Epidermal melanocyte (primary cell): Measurements from ENCODE around the gene USP1.

Experiments
- DNase-seq: peaks from one replicate; pipeline ENCODE4 v3.0.0; 2011; ENCODE audit warnings: low spot score; ENCODE audit not compliant: insufficient read length

The USP1 gene

DNA sequence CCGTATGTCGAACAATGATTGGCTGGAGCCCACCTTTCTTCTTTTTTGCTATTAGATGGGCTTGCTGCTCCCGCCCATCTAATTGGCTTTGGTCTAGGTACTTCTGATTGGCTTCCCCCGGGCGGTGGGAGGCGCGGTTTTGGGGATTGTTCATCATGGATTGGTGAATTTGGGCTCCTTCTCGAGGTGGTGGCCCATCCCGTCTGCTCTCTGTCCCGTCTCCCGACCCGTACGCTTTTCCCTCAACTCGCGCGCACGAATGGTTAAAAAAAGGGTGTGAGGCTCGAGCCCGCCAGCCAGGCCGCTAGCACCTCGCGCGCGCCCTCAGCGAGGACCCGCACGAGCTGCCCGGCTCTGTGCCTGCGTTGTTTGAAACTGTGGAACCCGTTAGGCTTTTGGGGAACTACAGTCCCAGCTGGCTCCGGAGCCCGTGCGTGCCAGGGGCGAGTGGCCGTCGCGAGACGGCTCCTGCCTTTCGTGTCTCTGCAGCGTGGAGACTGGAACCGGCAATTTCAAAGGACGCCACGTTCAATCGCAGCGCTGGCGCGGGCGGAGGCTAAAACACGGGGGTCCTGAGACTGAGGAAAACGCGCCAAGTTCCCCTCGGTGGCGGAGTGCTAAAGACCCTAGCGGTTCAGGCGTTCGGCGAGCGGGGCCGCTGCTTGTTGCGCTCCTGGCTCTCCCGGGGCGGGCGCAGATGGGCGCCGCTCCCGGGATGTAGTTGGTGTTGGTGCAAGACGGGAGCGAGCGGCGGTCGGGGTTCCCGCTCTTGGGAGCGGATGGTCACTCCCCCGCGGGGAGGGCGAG lies at the start of gene USP1:
Gene USP1, plus strand, starts transcription at position 584 of the 807 bp plus-strand sequence. CDS start 2,819 bp downstream, outside the sequence.
- peak; percentile 88 for DNase-seq

GRCh38 chr1:62389531-62389930 lies 47.3 kb upstream of the USP1 start:
- no peak for DNase-seq

DNA sequence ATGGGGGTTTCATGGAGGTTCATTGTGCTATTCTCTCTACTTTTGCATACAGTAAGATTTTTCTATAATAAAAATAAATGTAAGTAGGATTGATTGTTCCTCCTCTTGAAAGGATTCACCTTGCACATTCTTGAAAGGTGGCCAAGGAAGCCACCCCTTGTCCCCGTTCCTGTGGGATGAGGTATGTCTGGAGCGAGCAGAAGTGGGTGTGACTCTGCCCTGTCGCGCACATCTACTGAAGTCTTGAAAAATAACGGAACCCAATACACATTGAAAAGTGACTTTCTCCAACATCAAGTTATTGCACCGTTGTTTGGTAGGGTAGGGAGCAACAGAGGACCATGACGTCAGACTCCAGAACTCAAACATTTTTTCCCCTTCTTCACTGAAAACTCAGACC lies 46.8 kb upstream of the USP1 start:
- no peak for DNase-seq

DNA sequence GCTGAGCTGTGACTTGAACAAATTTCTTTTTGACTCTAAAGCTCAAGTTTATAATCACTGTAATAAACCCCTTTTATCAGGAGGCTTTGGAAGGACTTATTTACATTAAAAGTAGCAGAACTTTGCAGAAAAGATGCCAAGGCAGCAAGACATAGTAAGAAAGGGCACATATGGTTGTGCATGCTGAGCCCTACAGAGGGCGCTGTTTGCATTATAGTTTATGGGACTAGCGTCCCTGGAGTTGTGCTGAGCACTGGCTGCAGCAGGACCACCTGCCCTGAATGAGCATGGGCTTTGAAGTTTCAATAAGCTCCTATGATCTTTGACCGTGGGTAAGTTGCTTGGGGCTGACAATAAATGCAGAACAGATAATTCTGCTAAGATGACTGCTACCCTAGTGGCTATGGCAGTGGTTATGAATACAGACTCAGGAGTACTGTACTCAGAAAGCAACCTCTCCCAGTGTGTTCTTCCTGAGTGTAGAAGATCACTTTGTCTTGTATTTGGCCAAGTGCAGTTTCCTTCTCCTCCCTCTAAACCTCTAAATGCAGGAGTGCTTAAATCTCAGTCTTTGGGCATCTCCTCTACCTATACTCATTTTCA lies 45.4 kb upstream of the USP1 start:
- DNase-seq: no peak

DNA sequence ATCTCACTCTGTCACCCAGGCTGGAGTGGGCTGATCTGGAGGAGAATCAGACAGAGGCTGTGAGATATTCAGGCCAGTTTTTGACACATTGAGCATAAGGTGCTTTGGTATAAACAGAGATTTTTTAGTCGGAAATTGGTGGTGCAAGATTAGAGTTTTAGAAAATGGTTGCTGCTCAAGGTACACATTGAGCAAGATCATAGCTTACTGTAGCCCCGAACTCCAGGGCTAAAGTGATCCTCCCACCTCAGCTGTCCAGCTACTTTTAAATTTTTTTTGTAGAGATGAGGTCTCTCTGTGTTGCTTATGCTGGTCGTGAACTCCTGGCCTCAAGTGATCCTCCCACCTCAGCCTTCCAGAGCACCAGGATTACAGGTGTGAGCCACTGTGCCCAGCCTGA lies 43.9 kb upstream of the USP1 start:
- no peak for DNase-seq

DNA sequence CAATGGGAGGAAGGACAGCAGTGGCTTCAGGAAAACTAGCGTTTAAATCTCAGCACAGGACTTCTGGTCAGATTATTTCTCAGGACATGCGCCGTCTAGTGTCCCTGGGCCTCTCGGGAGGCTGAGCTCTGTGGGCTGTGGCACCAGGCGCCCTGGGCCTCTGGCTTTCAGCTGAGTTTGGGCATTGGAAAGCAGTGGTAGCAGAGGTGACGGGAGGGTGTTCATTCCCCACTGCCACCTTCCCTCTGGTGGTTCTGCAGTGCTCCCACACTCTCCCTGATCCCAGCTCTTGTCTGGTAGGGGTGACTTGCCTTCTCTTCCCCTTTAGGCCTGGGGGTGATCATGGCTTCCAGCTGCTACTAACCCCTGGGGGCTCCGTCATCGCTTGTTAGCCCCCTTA lies 42.2 kb upstream of the USP1 start:
- no peak for DNase-seq

- DNase-seq: no peak
These were observed 41.6 kb upstream of the USP1 start for GRCh38 chr1:62395291-62395690.

DNA sequence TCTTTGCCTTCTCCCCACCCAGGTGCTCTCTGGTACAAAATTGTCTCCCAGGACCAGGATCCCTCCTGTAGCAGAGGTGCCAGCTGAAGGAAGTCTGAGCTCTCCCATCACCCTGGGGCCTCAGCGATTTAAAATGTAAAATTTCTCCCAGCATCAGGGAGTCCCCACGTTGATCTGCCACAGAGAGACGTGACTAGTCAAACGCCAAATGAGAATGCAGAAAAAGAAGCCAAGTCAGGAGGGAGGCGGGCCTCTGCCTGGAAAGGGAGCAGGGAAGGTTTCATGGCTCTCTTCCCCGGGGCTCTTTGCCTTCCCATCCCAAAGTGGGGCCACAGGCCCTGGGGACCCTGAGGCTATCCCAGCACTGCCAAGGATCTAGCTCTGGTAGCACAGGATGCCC lies 40.0 kb upstream of the USP1 start:
- no peak for DNase-seq

DNA sequence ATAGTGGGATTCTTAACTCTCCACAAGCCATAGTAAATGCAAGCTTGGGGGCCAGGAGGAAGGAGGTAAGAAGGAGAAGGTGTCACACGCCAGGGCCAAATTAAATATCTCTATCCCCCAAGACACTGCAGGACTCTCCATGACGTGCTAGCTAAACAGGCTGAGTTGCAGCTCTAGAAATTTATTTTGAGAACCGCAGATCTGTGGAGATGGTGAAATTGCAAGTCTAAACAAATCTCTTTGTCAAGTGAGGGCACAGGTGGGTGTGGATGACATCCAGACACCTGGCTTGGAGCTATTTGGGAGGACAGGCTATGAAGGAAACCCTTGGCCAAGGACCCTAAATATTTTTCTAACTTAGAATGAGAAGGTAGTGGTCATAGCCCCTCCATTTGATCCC lies 39.5 kb upstream of the USP1 start:
- DNase-seq: no peak

- no peak for DNase-seq
These were observed 38.5 kb upstream of the USP1 start for GRCh38 chr1:62398377-62398776.

- DNase-seq: no peak
These were observed 35.7 kb upstream of the USP1 start for GRCh38 chr1:62401034-62401760.

GRCh38 chr1:62405247-62405646 lies 31.6 kb upstream of the USP1 start:
- DNase-seq: no peak

DNA sequence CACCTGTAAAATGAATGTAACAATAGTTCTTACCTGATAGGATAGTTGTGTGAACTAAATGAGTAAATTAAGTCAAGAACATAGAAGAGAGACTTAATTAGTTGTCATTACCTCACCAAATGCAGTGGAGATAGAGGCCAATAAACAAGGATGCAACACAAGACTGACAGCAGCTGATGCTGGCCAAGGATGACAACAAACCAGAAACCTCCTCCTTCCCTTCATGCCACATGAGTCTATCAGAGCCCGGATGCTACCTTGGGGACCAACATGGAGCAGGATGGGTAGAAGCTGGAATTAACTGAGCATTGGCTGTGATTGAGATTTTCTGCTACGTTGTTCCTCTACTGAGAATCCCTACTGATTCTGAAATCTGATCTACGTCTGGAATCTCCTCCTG lies 30.3 kb upstream of the USP1 start:
- no peak for DNase-seq

DNA sequence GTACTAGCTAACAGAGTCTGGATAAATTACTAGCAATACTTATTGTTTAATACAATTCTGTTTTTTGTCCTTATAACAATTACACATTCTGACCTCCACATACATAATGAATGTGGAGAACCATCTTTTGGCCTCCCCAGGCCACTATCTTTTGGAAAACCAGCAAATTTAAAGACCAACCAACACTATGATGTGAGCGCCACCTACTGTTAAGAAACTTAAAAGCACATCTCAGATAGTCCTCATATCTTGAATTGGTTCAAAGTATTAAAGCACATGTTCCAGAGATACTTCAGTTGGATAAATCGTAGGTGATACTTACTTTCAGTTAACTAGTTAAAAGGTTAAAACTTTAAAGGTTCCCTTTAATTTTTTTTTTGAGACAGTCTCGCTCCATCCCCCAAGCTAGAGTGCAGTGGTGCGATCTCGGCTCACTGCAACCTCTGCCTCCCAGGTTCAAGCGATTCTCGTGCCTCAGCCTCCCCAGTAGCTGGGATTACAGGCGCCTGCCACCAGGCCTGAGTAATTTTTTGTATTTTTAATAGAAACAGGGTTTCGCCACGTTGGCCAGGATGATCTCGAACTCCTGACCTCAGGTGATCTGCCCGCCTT lies 29.3 kb upstream of the USP1 start:
- DNase-seq: peak; percentile 51

DNA sequence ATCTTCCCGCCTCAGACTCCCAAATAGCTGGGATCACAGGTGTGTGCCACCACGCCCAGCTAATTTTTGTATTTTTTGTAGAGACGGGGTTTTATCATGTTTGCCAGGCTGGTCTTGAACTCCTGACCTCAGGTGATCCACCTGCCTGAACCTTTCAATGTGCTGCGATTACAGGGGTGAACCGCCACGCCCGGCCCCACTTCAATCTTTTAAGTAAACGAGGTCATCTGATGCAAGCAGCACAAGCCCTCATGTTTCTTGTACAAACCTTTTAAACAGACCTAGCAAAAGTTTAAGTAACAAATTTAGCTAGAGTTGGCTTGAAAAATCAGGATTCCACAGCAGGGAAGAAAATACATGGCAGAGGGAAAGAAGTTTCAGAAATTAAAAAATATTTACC lies 21.2 kb upstream of the USP1 start:
- no peak for DNase-seq

- DNase-seq: no peak
These were observed 19.4 kb upstream of the USP1 start for GRCh38 chr1:62417351-62417999.

DNA sequence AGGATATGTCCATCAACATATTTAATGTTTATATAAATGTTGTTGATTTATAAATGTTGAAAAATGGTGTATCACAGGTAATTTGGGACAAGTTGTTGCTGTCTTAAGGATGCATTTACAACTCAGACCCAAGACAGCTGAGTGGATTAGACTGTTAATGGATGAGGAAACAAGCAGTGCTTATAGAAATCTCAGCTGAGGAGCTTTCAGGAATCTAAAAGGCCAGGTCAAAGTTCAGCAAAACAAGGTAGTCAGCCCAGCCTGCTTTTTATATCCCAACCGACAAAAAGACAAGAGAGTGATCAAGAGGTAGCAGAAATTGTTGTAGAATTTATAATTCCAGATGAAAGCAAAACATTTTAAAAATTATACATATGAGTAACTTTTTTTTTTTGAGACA lies 16.6 kb upstream of the USP1 start:
- DNase-seq: no peak

GRCh38 chr1:62423580-62424242 lies 13.1 kb upstream of the USP1 start:
- no peak for DNase-seq

- DNase-seq: no peak
These were observed 12.4 kb upstream of the USP1 start for GRCh38 chr1:62424411-62424810.

DNA sequence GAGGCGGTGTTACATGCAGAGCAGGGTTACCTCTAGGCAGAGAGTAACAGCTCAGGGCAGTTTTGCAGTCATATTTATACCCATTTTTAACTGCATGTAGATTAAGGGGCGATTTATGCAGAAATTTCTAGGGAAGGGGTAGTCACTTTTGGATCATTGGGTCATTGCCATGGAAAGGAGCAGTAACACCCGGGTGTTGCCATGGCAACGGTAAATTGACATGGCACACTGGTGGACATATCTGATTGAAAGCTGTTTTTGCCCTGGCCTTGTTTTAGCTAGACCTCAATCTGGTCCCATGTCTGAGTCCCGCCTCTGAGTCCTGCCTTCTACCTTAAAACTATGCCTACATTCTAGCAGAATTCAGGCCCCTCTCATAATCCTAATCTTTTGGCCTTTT lies 11.8 kb upstream of the USP1 start:
- no peak for DNase-seq

DNA sequence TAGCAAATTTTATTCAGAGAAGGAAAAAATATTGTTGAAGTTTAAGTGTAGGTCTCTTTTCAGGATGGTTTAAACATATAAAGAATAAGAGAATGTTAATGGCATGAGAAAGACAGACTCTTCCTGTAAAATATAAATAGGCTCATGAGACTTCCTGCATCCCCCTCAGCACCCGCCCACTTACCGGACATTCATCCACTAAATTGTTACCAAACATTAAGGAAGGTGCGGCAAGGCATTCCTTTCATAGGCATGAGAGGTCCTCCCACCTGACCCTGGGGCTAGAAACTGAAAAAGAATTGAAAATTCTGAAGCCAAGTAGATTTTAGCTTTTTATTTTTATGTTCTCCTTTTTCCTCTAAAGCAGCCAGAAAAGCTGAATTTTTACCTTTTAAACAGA lies 10.6 kb upstream of the USP1 start:
- no peak for DNase-seq
